ENCODE measurements around the gene AK4. TPM values are rescaled to one million over a fixed set of nuclear protein-coding genes. Genes with fewer than 3 reads are reported as not detected.

The AK4 gene
- polyA plus RNA-seq, 2 of the 4 experiments (the other 2 are of a cell fraction) = 10.6 to 25.9 TPM

- ChIA-PET POLR2A (no interaction called here), CTCF (no interaction called here)
- no peak for FAIRE-seq
- no peak overlapping the region for H3K27ac ChIP-seq
- no peaks in the 10 kb centered on the region for H3K4me1 ChIP-seq
- WGBS (ENCODE audit: missing lambda C conversion rate) = 29% methylated on average over 4 of the region's 4 CpGs
- H3K9me3 ChIP-seq = no peaks in the 10 kb centered on the region
- H3K4me3 ChIP-seq = no peak overlapping the region
- no peak for DNase-seq (ENCODE audit: low read depth in 1 of 2, low spot score in 1 of 2)
- H3K4me2 ChIP-seq = peak overlapping the region; percentile 6; the same call in 1 of the 3 replicates
- TF ChIP-seq CBX8 (IDR thresholded peaks at IDR 0.05) (no peak), KDM5A (IDR thresholded peaks at IDR 0.05) (no peak), ZFP36 (IDR thresholded peaks at IDR 0.05; ENCODE audit: borderline replicate concordance, partially characterized antibody) (no peak), RAD21 (conservative IDR thresholded peaks at IDR 0.05 in 1 of 2, IDR thresholded peaks at IDR 0.05 in 1 of 2) (no peak), BHLHE40 (IDR thresholded peaks at IDR 0.05; ENCODE audit: low read depth, low read length) (no peak), HEYL (CRISPR knock-in tag; IDR thresholded peaks at IDR 0.05) (no peak)
- TF ChIP-seq, protein P1, sequence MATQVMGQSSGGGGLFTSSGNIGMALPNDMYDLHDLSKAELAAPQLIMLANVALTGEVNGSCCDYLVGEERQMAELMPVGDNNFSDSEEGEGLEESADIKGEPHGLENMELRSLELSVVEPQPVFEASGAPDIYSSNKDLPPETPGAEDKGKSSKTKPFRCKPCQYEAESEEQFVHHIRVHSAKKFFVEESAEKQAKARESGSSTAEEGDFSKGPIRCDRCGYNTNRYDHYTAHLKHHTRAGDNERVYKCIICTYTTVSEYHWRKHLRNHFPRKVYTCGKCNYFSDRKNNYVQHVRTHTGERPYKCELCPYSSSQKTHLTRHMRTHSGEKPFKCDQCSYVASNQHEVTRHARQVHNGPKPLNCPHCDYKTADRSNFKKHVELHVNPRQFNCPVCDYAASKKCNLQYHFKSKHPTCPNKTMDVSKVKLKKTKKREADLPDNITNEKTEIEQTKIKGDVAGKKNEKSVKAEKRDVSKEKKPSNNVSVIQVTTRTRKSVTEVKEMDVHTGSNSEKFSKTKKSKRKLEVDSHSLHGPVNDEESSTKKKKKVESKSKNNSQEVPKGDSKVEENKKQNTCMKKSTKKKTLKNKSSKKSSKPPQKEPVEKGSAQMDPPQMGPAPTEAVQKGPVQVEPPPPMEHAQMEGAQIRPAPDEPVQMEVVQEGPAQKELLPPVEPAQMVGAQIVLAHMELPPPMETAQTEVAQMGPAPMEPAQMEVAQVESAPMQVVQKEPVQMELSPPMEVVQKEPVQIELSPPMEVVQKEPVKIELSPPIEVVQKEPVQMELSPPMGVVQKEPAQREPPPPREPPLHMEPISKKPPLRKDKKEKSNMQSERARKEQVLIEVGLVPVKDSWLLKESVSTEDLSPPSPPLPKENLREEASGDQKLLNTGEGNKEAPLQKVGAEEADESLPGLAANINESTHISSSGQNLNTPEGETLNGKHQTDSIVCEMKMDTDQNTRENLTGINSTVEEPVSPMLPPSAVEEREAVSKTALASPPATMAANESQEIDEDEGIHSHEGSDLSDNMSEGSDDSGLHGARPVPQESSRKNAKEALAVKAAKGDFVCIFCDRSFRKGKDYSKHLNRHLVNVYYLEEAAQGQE (IDR thresholded peaks at IDR 0.05) = no peak
- TF ChIP-seq, protein P2, sequence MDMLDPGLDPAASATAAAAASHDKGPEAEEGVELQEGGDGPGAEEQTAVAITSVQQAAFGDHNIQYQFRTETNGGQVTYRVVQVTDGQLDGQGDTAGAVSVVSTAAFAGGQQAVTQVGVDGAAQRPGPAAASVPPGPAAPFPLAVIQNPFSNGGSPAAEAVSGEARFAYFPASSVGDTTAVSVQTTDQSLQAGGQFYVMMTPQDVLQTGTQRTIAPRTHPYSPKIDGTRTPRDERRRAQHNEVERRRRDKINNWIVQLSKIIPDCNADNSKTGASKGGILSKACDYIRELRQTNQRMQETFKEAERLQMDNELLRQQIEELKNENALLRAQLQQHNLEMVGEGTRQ (IDR thresholded peaks at IDR 0.05) = no peak
- no peak for ATAC-seq
Measured at GRCh38 chr1:65108025-65108642, 39.9 kb upstream of the AK4 start.

GRCh38 chr1:65109487-65109886 lies 38.5 kb upstream of the AK4 start:
- TF ChIP-seq BHLHE40 (IDR thresholded peaks at IDR 0.05; ENCODE audit: low read depth, low read length) (no peak), EHF (CRISPR knock-in tag; IDR thresholded peaks at IDR 0.05) (no peak), HOXB5 (CRISPR knock-in tag; IDR thresholded peaks at IDR 0.05) (no peak), FOSB (CRISPR knock-in tag; IDR thresholded peaks at IDR 0.05) (no peak), ZFP36 (IDR thresholded peaks at IDR 0.05; ENCODE audit: borderline replicate concordance, partially characterized antibody) (no peak), CBX2 (IDR thresholded peaks at IDR 0.05; ENCODE audit: borderline replicate concordance, low read depth) (no peak), FOXS1 (CRISPR knock-in tag; IDR thresholded peaks at IDR 0.05) (no peak), JUNB (IDR thresholded peaks at IDR 0.05) (no peak), POLR2AphosphoS2 (conservative IDR thresholded peaks at IDR 0.05; ENCODE audit: low read length) (no peak), CHD4 (IDR thresholded peaks at IDR 0.05; ENCODE audit: borderline replicate concordance) (no peak), GATA3 (IDR thresholded peaks at IDR 0.05; ENCODE audit: borderline replicate concordance) (no peak), ZC3H11A (IDR thresholded peaks at IDR 0.05) (no peak), RARB (CRISPR knock-in tag; IDR thresholded peaks at IDR 0.05) (no peak), FOSL2 (IDR thresholded peaks at IDR 0.05) (no peak), FOSL2 (CRISPR knock-in tag; IDR thresholded peaks at IDR 0.05) (no peak), HDAC2 (IDR thresholded peaks at IDR 0.05) (no peak), ZNF302 (CRISPR knock-in tag; IDR thresholded peaks at IDR 0.05) (no peak), KDM1A (IDR thresholded peaks at IDR 0.05; ENCODE audit: low read depth) (no peak)
- TF ChIP-seq, protein P1 (IDR thresholded peaks at IDR 0.05) = no peak
- TF ChIP-seq, protein P3, sequence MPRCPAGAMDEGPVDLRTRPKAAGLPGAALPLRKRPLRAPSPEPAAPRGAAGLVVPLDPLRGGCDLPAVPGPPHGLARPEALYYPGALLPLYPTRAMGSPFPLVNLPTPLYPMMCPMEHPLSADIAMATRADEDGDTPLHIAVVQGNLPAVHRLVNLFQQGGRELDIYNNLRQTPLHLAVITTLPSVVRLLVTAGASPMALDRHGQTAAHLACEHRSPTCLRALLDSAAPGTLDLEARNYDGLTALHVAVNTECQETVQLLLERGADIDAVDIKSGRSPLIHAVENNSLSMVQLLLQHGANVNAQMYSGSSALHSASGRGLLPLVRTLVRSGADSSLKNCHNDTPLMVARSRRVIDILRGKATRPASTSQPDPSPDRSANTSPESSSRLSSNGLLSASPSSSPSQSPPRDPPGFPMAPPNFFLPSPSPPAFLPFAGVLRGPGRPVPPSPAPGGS (IDR thresholded peaks at IDR 0.05) = no peak
- Histone ChIP-seq H3K4me2 (no peak overlapping the region), H3K9me3 (no peaks in the 10 kb centered on the region), H3K27ac (no peak overlapping the region), H3K4me3 (no peak overlapping the region), H3K4me1 (no peaks in the 10 kb centered on the region)
- ATAC-seq (no peak), FAIRE-seq (no peak), DNase-seq (ENCODE audit: low read depth in 1 of 2, low spot score in 1 of 2) (no peak)
- CTCF ChIA-PET = no interaction called here
- POLR2A ChIA-PET = no interaction called here
- WGBS (ENCODE audit: missing lambda C conversion rate) = 84% methylated on average over 4 of the region's 4 CpGs
